Motor neuron (in vitro differentiated cells): ENCODE measurements around the gene SKA3. TPM values are rescaled to one million over a fixed set of nuclear protein-coding genes. Genes with fewer than 3 reads are reported as not detected.

Source experiments
- ATAC-seq, 8 experiments: fragments of 200-7000 bp; cut with Tn5 transposase; replicated peaks in 6 of 8; 2 replicates each; pipeline ENCODE4 v1.8.0; 2021; ENCODE audit warnings: mild to moderate bottlenecking in 8 of 8, moderate library complexity in 8 of 8
- H3K27ac ChIP-seq, 2 donors: fragments of 250-450 bp; sonication (Bioruptor Pico); 2 replicates each; pipeline ENCODE4 v1.9.0; 2021; ENCODE audit warnings: antibody characterized with exemption in 2 of 2, mild to moderate bottlenecking in 2 of 2, moderate library complexity in 1 of 2
- H3K4me1 ChIP-seq, 2 donors: fragments of 250-450 bp; sonication (Bioruptor Pico); replicated peaks in 1 of 2; 2 replicates each; pipeline ENCODE4 v1.6.1; 2021; ENCODE audit warnings: antibody characterized with exemption in 2 of 2, mild to moderate bottlenecking in 2 of 2, moderate library complexity in 1 of 2
- H3K4me3 ChIP-seq, 5 donors: fragments of 250-450 bp; sonication (Bioruptor Pico); 2 replicates each; pipeline ENCODE4 v1.9.0; 2021; ENCODE audit warnings: antibody characterized with exemption in 5 of 5, mild to moderate bottlenecking in 5 of 5, moderate library complexity in 4 of 5
- WGBS, 10 experiments: fragments of 450-650 bp; shearing (Covaris generic); methylation state at CpG; one replicate each; pipeline ENCODE4 v1.0.0; 2022; 5-methylcytosine and 5-hydroxymethylcytosine counted together
- in situ Hi-C, 9 experiments: fragments of 400-800 bp; cut with MboI; loops; one replicate each; pipeline ENCODE4 v1.15.0; 2021; ENCODE audit warnings: low sequenced_read_pairs in 9 of 9, low pct_unique_long_range_greater_than_20kb in 2 of 9; ENCODE audit not compliant: unreplicated experiment in 9 of 9
- total RNA-seq, 8 experiments: library from RNA; unstranded; fragments of 300-600 nt; gene quantifications; 2 replicates each; pipeline versions ENCODE4 v1.2.3 to v1.2.4, GENCODE V29; 2022

Gene SKA3
- total RNA-seq, 8 experiments from 2014 or later = 0.15 to 16.0 (median 2.2) TPM

DNA sequence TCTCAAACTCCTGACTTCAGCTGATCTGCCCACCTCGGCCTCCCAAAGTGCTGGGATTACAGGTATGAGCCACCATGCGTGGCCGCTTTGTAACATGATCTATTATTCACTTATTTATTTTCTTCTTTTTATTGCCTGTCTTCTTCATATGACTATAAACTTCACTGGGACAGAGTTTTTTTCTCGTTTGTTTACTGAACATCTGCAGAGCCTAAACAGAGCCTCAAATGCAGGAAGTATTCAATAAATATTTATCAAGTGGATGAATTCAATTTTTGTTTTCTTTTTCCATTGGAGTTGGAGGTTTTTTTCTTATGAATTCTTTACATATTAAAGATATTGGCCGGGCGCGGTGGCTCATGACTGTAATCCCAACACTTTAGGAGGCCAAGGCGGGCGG lies 54.7 kb downstream of the SKA3 start:
- ATAC-seq = no peak
- H3K27ac ChIP-seq = no peak overlapping the region
- H3K4me3 ChIP-seq = no peak overlapping the region
- 53 to 94% (median 82%) methylated on average over 3 to 9 of the region's 9 CpGs for WGBS, 10 experiments
- in situ Hi-C loops = loop anchor here in 1 of 9 experiments (25.0 kb wide), 1 partner anchor 366 kb away; no protein-coding TSS in a partner anchor
- no peaks in the 10 kb centered on the region for H3K4me1 ChIP-seq

DNA sequence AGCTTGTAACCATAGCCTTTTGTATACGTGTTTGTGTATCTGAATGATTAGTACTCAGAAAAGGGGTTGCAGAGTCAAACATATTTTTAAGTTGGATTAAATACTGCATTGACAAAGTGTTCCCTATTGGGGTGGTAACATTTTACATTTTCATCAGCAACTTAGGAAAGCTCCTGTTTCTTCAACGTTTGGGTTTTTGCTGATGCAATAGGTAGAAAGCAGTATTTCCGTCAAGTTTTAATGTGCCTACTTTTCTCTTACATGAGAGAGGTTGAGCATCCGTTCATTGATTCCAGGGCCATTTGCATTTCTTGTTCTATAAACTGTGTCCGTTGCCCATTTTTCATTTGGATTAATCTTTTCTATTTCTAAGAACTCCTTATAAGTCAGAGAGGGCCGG lies 56.2 kb downstream of the SKA3 start:
- Histone ChIP-seq H3K4me1 (peaks cover 2 to 6% of the 10 kb centered on the region in 2 donors), H3K4me3 (no peak overlapping the region), H3K27ac (no peak overlapping the region)
- in situ Hi-C loops = loop anchor here in 1 of 9 experiments (25.0 kb wide), 1 partner anchor 367 kb away; no protein-coding TSS in a partner anchor
- ATAC-seq = no peak
- 53 to 94% (median 84%) methylated on average over 2 to 6 of the region's 6 CpGs for WGBS, 10 experiments

DNA sequence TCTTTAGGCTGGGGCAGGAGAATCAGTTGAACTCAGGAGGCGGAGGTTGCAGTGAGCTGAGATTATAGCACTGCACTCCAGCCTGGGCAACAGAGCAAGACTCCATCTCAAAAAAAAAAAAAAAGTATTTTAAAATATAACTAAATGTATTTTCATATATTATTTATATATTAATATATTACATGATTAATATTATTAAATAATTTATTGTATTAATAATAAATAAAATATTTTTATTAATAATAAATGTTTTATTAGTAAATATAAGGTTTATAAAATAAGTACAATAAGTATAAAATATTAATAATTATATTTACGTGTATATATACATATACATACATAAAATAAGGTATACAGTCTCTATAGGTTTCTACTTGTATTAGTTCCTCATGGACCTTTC lies 56.8 kb downstream of the SKA3 start:
- 83 to 100% (median 93%) methylated on average over 1 to 2 of the region's 2 CpGs for WGBS, 10 experiments
- no peak overlapping the region for H3K4me3 ChIP-seq
- H3K4me1 ChIP-seq = peaks cover 6 to 12% of the 10 kb centered on the region in 2 donors
- in situ Hi-C loops = loop anchor here in 1 of 9 experiments (25.0 kb wide), 1 partner anchor 368 kb away; no protein-coding TSS in a partner anchor
- no peak for ATAC-seq
- H3K27ac ChIP-seq = no peak overlapping the region

DNA sequence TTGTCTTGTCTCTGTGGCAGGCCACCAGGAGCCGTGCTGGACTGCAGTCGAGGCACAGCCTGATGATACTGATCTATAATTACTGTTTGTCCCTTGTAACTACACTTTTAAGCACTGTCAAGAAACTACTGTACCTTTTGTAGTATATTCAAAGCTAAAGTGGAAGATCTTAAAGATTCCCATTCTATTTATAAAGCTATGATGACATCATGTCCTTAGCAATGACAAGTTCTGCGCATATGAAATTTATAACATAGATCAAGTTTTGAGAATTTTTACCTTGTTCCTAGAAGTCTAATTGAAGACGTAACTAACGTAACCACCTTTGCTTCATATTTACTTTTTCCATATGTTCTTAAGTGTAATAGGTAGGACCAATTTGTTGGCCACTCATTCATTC lies 58.2 kb downstream of the SKA3 start:
- ATAC-seq = no peak
- H3K4me1 ChIP-seq = peaks cover 6 to 14% of the 10 kb centered on the region in 2 donors
- in situ Hi-C loops = loop anchor here in 1 of 9 experiments (25.0 kb wide), 1 partner anchor 369 kb away; no protein-coding TSS in a partner anchor
- 69 to 100% (median 87%) methylated on average over 3 to 5 of the region's 5 CpGs; no CpG with 5 or more reads in 2 of the 10 experiments for WGBS, 10 experiments
- no peak overlapping the region for H3K4me3 ChIP-seq
- H3K27ac ChIP-seq = no peak overlapping the region

DNA sequence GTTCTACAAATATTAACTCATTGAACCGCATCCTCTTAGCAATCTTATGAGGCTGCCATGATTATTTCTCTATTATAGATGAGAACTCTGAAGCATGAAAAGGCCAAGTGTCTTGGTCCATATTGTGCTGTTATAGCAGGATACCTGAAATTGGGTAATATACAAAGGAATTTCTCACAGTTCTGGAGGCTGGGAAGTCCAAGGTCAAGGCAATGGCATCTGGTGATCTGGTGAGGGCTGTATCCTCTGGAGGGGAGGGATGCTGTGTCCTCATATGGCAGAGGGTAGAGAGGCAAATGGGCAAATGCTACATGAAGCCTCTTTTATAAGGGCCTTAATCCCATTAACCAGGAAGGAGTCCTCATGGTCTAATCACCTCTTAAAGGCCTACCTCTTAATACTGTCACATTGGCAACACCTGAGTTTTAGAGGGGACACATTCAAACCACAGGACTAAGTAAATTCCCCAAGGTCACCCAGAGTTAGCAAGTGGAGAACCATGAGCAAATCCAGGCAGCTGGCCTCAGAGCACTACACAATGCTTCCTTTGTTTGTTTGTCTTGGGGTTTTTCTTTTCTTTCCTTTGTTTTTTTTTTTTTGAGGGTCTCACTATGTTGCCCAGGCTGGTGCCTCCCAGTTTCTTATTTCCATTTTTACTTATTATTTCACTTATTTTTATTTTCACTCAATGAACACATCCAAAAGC lies 59.1 kb downstream of the SKA3 start:
- no peak overlapping the region for H3K4me3 ChIP-seq
- H3K27ac ChIP-seq = no peak overlapping the region
- peaks cover 6 to 14% of the 10 kb centered on the region in 2 donors for H3K4me1 ChIP-seq
- WGBS, 10 experiments = 100% methylated on average over 1 of the region's 1 CpG; no CpG with 5 or more reads in 7 of the 10 experiments
- in situ Hi-C loops = loop anchor here in 1 of 9 experiments (25.0 kb wide), 1 partner anchor 370 kb away; no protein-coding TSS in a partner anchor
- no peak for ATAC-seq

DNA sequence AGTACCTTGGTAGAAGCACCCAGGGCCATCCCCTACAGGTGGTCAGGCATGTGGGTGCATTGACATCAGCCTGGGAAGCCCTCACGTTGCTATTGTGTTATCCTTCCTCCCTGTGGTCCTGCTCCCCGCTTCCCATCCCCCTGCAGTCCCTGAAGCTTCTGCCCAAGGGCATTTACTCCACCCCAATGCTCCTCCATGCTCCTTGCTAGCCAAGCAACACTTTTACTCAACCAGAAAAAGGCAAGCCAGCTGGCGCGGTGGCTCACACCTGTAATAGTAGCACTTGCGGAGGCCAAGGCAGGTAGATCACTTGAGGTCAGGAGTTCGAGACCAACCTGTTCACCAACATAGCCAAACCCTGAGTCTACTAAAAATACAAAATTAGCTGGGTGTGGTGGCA lies 60.2 kb downstream of the SKA3 start:
- in situ Hi-C loops = loop anchor here in 1 of 9 experiments (25.0 kb wide), 1 partner anchor 371 kb away; no protein-coding TSS in a partner anchor
- Histone ChIP-seq H3K4me1 (peaks cover 6 to 14% of the 10 kb centered on the region in 2 donors), H3K4me3 (no peak overlapping the region), H3K27ac (no peak overlapping the region)
- 40 to 100% (median 97%) methylated on average over 1 to 5 of the region's 6 CpGs; no CpG with 5 or more reads in 2 of the 10 experiments for WGBS, 10 experiments
- ATAC-seq = no peak

DNA sequence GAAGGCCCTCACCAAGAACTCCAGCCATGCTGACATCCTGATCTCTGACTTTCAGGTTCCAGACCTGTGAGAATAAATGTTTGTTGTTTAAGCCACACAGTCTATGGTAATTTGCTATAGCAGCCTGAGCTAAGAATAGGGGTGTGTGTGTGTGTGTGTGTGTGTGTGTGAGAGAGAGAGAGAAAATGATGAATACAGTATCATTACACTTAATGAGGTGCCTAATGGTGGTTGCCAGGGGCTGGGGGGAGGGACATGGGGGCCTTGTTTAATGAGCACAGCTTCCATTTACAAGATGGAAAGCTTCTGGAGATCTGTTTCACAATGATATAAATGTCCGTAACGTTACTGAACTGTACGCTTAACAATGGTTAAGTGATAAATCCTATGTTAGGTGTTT lies 61.1 kb downstream of the SKA3 start:
- peaks cover 6 to 14% of the 10 kb centered on the region in 2 donors for H3K4me1 ChIP-seq
- peak in 5 of 8 experiments; percentile 43 to 80 (median 73) for ATAC-seq
- H3K27ac ChIP-seq = no peak overlapping the region
- in situ Hi-C loops = loop anchor here in 1 of 9 experiments (25.0 kb wide), 1 partner anchor 372 kb away; no protein-coding TSS in a partner anchor
- H3K4me3 ChIP-seq = no peak overlapping the region
- WGBS, 10 experiments = 40 to 100% (median 79%) methylated on average over 1 to 3 of the region's 3 CpGs; no CpG with 5 or more reads in 4 of the 10 experiments

DNA sequence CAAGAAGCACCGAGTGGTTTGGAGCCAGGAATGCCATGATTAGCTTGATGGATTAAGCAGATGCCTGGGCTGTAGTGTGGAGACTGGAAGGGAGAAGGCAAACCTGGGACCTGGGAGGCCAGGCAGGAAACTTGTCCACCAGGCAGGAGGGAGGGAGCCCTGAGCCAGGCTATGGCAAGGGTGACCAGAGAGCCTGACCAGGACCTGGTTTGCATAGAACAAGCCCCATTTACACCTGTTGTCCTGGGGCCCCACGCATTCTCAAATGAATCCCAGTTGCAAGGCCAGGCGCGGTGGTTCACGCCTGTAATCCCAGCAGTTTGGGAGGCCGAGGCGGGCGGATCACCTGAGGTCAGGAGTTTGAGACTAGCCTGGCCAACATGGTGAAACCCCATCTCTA lies 64.8 kb downstream of the SKA3 start:
- H3K4me1 ChIP-seq = peaks cover 6 to 14% of the 10 kb centered on the region in 2 donors
- 0 to 100% (median 80%) methylated on average over 1 to 4 of the region's 8 CpGs; no CpG with 5 or more reads in 3 of the 10 experiments for WGBS, 10 experiments
- in situ Hi-C loops = loop anchor here in 1 of 9 experiments (25.0 kb wide), 1 partner anchor 376 kb away; no protein-coding TSS in a partner anchor
- no peak overlapping the region for H3K27ac ChIP-seq
- no peak overlapping the region for H3K4me3 ChIP-seq
- no peak for ATAC-seq

DNA sequence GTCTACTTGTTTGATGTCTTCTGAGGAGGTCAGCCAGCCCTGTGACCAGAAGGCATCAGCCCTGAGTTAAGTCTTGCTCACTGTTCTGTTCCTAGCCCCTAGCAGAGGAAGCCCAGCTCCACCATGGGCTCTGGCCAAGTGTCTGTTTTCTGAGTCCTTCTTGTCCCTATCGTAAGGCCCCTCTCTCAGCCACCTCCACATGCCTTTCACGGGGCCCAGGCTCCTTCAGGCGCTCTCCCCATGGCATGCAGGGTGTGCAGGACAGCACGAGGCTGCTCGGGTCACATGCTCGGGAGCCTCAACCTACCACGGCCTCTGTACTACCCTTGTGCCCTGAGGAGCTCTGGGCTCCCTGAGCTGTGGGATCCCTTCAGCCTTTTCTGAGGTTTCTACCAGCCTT lies 67.2 kb downstream of the SKA3 start:
- Histone ChIP-seq H3K4me1 (peaks cover 0 to 6% of the 10 kb centered on the region in 2 donors), H3K27ac (no peak overlapping the region), H3K4me3 (no peak overlapping the region)
- no peak for ATAC-seq
- in situ Hi-C loops = loop anchor here in 1 of 9 experiments (25.0 kb wide), 1 partner anchor 378 kb away; no protein-coding TSS in a partner anchor
- 76 to 100% (median 87%) methylated on average over 1 to 6 of the region's 7 CpGs; no CpG with 5 or more reads in 5 of the 10 experiments for WGBS, 10 experiments

DNA sequence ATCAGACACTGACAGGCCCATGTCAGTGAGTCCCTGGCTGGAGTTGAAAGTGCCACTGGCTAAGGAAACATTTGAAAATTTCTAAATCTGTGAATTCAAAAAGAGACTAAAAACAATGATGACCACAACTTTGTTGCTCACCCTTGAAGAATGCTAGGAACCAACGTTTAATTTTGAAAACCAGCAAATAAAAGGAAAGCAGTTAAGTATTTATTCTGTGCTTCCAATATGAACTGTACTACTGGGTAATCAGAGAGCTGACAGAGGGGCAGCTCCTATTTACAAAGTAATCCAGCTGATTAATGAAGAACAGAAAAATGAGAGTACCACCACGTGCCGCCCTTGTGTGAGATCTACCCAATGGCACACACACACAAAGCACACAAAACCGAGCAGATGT lies 70.3 kb downstream of the SKA3 start:
- WGBS, 10 experiments = 7 to 83% (median 58%) methylated on average over 1 to 4 of the region's 4 CpGs; no CpG with 5 or more reads in 1 of the 10 experiments
- peaks cover 0 to 6% of the 10 kb centered on the region in 2 donors for H3K4me1 ChIP-seq
- no peak overlapping the region for H3K4me3 ChIP-seq
- peak in 3 of 8 experiments; percentile 20 to 74 (median 41) for ATAC-seq
- in situ Hi-C loops = loop anchor here in 1 of 9 experiments (25.0 kb wide), 1 partner anchor 381 kb away; no protein-coding TSS in a partner anchor
- H3K27ac ChIP-seq = no peak overlapping the region

DNA sequence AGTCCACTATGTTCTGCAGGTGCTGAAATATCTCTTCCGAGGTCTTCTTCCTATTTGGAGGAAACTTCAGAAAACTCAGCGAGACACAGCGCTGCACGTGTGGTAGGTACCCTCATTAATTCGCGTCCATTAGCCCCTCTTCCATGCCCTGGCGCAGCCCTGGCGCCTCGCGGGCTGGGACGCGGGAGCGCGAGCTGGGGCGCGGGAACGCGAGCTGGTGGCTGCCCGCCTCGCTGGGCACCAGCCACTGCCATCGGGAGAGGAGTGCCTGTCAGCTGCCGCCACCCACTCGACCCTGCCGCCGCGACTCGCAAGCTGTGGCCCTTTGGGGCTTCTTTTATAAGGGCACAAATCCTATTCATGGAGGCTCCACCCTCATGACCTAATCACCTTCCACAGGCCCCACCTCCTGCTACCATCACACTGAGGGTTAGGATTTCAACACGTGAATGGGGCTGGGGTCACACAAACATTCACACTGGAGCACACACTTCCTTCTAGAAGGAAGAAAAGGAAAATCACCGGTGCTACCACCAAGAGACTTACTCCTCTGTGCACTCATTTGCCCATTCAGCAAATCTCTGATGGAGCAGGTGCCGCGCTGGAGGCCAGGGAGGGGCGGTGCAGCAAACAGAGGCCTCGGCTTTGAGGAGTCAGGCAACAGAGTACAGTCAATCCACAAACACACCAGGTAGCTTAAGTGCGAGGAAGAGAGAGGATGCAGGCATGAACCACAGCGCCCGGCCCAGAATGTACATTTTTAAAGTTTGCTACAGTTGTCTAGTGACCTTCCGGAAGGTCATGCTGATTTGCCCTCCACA lies 71.9 kb downstream of the SKA3 start:
- peaks cover 0 to 6% of the 10 kb centered on the region in 2 donors for H3K4me1 ChIP-seq
- no peak overlapping the region for H3K27ac ChIP-seq
- 90 to 100% (median 97%) methylated on average over 2 to 31 of the region's 37 CpGs; no CpG with 5 or more reads in 2 of the 10 experiments for WGBS, 10 experiments
- no peak for ATAC-seq
- in situ Hi-C loops = loop anchor here in 1 of 9 experiments (25.0 kb wide), 1 partner anchor 383 kb away; no protein-coding TSS in a partner anchor
- H3K4me3 ChIP-seq = no peak overlapping the region
